Choroid plexus epithelial cell (primary cell): ENCODE measurements around the gene SPINT2.
A peak's percentile ranks its signal among the peaks of the same experiment; 100 is the strongest.

Experiments used
- DNase-seq: peaks from one replicate; pipeline ENCODE4 v3.0.0-alpha.2; 2010; ENCODE audit warnings: low read depth
- H3K4me3 ChIP-seq: 2 replicates; pipeline ENCODE4 v1.5.1; 2011; ENCODE audit warnings: low read depth, mild to moderate bottlenecking, control low read depth, low read length, moderate library complexity
- CTCF ChIP-seq: conservative IDR thresholded peaks from 2 replicates; pipeline ENCODE4 v1.5.1; 2011; ENCODE audit warnings: low read depth, mild to moderate bottlenecking, control low read depth, inconsistent platforms, low read length, moderate library complexity

SPINT2 gene

GRCh38 chr19:38280030-38280921, 15.9 kb downstream of the SPINT2 start:
- TF ChIP-seq CTCF = no peak
- DNase-seq = no peak
- no peak overlapping the region for H3K4me3 ChIP-seq

GRCh38 chr19:38281811-38282566, 17.6 kb downstream of the SPINT2 start:
- DNase-seq = no peak
- TF ChIP-seq CTCF = no peak

GRCh38 chr19:38283271-38283670, 18.9 kb downstream of the SPINT2 start:
- no peak for TF ChIP-seq CTCF
- no peak for DNase-seq

More at GRCh38 chr19:38281811-38282566, 17.6 kb downstream of the SPINT2 start:
- no peak overlapping the region for H3K4me3 ChIP-seq

GRCh38 chr19:38284422-38284821, 20.0 kb downstream of the SPINT2 start:
- no peak for DNase-seq
- TF ChIP-seq CTCF = no peak
- no peak overlapping the region for H3K4me3 ChIP-seq

More at GRCh38 chr19:38283271-38283670, 18.9 kb downstream of the SPINT2 start:
- no peak overlapping the region for H3K4me3 ChIP-seq

- DNase-seq = peak; percentile 45
- no peak for TF ChIP-seq CTCF
- no peak overlapping the region for H3K4me3 ChIP-seq
Observed at GRCh38 chr19:38285567-38285966, 21.2 kb downstream of the SPINT2 start.

- no peak overlapping the region for H3K4me3 ChIP-seq
- DNase-seq = no peak
- no peak for TF ChIP-seq CTCF
Observed at GRCh38 chr19:38287604-38288003, 23.2 kb downstream of the SPINT2 start.
